Raji (cell line): Measurements from ENCODE around the gene PLEKHH3.

Experiments
- POLR2A ChIP-seq: IDR thresholded peaks from 2 replicates; pipeline ENCODE4 v1.6.1; 2011; ENCODE audit warnings: low read depth, low read length, control low read depth; ENCODE audit not compliant: insufficient read depth

Gene PLEKHH3

GRCh38 chr17:42676424-42677011 lies at the start of gene PLEKHH3:
Gene PLEKHH3, minus strand, starts transcription at chr17:42676994. Its CDS starts 431 bp downstream, at chr17:42676563.
- TF ChIP-seq POLR2A: peak; percentile 61

- TF ChIP-seq POLR2A: no peak
Measured at GRCh38 chr17:42725143-42725542, 48.3 kb upstream of the PLEKHH3 start.

- no peak for TF ChIP-seq POLR2A
Measured at GRCh38 chr17:42723636-42724035, 46.8 kb upstream of the PLEKHH3 start.

GRCh38 chr17:42720996-42721583 lies 44.3 kb upstream of the PLEKHH3 start:
- no peak for TF ChIP-seq POLR2A

- no peak for TF ChIP-seq POLR2A
Measured at GRCh38 chr17:42709561-42709960, 32.8 kb upstream of the PLEKHH3 start.

GRCh38 chr17:42708588-42708987 lies 31.8 kb upstream of the PLEKHH3 start:
- TF ChIP-seq POLR2A: no peak

GRCh38 chr17:42706732-42707131 lies 29.9 kb upstream of the PLEKHH3 start:
- no peak for TF ChIP-seq POLR2A

- TF ChIP-seq POLR2A: no peak
Measured at GRCh38 chr17:42704837-42705494, 28.2 kb upstream of the PLEKHH3 start.

- TF ChIP-seq POLR2A: no peak
Measured at GRCh38 chr17:42704490-42704836, 27.7 kb upstream of the PLEKHH3 start.

- no peak for TF ChIP-seq POLR2A
Measured at GRCh38 chr17:42702446-42702845, 25.7 kb upstream of the PLEKHH3 start.

- no peak for TF ChIP-seq POLR2A
Measured at GRCh38 chr17:42700586-42701289, 23.9 kb upstream of the PLEKHH3 start.

- no peak for TF ChIP-seq POLR2A
Measured at GRCh38 chr17:42699415-42699740, 22.6 kb upstream of the PLEKHH3 start.

GRCh38 chr17:42698736-42699414 lies 22.1 kb upstream of the PLEKHH3 start:
- no peak for TF ChIP-seq POLR2A

- TF ChIP-seq POLR2A: no peak
Measured at GRCh38 chr17:42697108-42697811, 20.5 kb upstream of the PLEKHH3 start.

- no peak for TF ChIP-seq POLR2A
Measured at GRCh38 chr17:42695500-42695899, 18.7 kb upstream of the PLEKHH3 start.
